Stimulated activated CD8-positive, alpha-beta memory T cell treated with anti-CD3 and anti-CD28 coated beads, Interleukin-12 subunit alpha, Interleukin-12 subunit beta, amount 100 ng/mL, for 1 hour (primary cell): ENCODE measurements around the gene LEFTY1.
"Not testable (repeated sequence)": the region's sequence is repeated elsewhere in the genome, so short reads cannot be mapped to it uniquely, and the experiment has no call there.

ENCODE experiments used
- DNase-seq: peaks from one replicate; pipeline ENCODE4 v3.0.0-alpha.2; 2020; ENCODE audit warnings: low read depth

The LEFTY1 gene

GRCh38 chr1:225888898-225889601, at the start of gene LEFTY1:
Gene LEFTY1, minus strand, starts transcription at chr1:225889146. Its CDS starts 80 bp downstream, at chr1:225889066.
- no peak for DNase-seq

DNA sequence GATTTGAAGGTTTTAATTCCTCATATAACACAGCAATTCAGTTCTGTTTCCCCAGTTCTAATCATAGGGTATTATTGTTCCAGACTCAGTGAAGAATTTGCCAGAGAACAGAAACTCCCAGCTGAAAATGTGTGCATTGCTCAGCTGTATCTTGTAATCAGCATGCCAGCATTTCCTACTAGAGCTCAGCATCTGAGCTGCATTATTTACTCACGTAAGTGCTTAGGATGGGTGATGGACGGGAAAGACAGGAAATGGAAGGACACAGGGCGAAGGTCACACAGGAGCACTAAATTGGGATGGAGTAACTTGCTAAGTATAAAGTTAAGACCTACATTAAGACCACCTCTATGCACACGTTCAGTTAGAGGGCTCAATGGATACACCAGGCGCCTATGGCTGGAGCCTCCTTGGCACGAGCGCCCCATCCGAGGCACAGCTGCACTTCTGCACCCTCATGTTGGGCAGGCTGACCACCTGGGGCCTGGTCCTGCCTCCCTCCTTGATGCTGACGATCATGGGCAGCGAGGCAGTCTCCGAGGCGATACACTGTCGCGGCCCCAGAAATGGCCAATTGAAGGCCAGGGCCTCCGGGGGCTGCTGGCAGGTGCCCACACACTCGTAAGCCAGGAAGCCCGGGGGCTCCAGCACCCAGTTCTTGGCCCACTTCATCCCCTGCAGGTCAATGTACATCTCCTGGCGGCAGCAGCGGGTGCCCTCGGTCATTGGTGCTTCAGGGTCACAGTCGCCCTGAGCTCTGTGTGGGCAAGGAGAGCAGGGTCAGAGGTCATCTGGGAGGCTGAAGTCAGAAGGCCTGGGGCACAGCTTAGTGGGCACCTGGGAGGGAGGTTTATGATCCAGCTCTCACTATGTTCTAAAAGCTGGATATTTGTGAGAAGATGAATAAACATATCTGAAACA, 48.4 kb upstream of the LEFTY1 start:
- DNase-seq = no peak

GRCh38 chr1:225936523-225936922, 47.6 kb upstream of the LEFTY1 start:
- no peak for DNase-seq

- not testable (repeated sequence) for DNase-seq
Measured at GRCh38 chr1:225936086-225936485, 47.1 kb upstream of the LEFTY1 start.

- DNase-seq = no peak
Measured at GRCh38 chr1:225934711-225935110, 45.8 kb upstream of the LEFTY1 start.

DNA sequence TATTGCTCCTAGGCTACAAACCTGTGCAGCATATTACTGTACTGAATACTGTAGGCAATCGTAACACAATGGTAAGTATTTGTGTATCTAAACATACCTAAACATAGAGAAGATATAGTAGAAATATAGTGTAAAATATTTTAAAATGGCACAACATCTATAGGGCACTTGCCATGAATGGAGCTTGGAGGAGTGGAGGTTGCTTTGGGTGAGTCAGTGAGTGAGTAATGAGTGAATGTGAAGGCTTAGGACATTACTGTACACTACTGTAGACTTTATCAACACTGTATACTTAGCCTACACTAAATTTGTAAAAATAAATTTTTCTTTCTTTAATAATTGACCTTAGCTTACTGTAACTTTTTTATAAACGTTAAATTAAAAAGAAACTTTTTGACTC, 44.1 kb upstream of the LEFTY1 start:
- DNase-seq = no peak

GRCh38 chr1:225931270-225932136, 42.6 kb upstream of the LEFTY1 start:
- no peak for DNase-seq

- DNase-seq = no peak
Measured at GRCh38 chr1:225930566-225930965, 41.6 kb upstream of the LEFTY1 start.

GRCh38 chr1:225929462-225929861, 40.5 kb upstream of the LEFTY1 start:
- not testable (repeated sequence) for DNase-seq

- no peak for DNase-seq
Measured at GRCh38 chr1:225928186-225929175, 39.5 kb upstream of the LEFTY1 start.

DNA sequence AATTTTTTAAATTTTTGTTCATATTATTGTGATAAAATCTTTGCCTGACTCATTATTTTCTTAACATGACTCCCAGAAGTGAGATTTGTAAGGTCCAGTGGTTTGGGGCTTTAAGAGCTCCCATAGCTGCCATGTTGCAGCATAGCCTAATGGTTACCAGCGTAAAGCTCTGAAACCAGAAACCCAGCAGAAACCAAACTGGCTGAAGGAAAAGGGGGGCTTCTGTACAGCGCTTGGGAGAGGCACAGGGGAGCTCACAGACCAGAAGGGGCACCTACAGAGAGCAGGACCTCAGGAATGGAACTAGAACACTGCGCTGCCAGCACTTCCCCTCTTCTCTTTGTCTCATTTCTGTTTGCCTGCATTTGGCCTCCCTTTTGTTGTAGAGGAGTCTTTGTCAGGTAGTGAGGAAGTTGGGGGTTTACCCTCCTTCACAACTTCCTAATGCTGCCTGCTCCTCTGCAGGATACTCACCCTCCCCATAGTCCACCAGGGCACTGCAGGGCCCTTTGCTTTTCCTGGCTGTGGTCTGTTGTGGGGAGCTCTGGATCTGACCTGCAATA, 37.7 kb upstream of the LEFTY1 start:
- no peak for DNase-seq

DNA sequence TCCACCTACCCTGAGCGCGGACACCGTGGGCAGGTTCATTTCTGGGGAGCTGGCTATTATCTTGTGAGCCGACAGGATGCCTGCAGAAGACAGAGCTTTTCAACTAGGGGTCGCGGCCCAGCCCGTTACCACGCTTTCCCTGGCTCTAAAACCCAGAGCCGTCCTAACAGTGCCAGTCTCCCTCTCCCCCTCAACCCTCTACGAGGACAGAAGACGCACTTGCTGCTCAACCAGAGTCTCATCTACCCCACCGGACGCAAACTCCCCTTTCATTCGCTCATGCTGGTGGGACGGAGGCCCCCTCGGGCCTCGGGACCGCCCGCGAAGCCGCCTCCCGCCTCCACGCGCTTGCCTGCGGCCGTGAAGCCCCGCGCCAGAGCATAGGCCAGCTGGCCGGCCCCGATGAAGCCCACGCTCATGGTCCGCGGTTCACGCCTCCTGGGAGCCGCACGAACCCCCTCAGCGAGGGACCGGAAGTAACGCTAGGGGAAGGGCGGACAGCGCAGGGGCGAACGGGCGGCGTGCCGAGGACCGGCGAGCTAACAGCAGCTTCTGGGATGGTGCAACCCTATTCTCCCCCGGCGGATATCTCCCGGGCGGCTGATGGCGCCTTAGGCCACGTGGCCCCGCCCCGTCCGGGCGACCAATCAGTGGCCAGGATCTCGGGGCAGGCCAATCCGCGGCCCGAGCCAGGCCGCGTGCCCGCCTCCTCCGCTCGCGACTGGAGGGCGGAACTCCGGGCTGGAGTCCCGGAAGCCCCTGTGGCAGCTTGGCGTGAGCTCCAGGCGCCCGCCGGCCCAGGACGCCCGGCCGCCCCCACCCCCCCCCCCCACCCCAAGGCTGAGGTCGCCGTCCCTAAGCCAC, 35.0 kb upstream of the LEFTY1 start, which contains the start of gene PYCR2:
PYCR2 (minus strand) TSS at position 559 of the 864 bp plus-strand sequence; CDS start at position 419, 140 bp downstream.
- DNase-seq = peak; percentile 85

DNA sequence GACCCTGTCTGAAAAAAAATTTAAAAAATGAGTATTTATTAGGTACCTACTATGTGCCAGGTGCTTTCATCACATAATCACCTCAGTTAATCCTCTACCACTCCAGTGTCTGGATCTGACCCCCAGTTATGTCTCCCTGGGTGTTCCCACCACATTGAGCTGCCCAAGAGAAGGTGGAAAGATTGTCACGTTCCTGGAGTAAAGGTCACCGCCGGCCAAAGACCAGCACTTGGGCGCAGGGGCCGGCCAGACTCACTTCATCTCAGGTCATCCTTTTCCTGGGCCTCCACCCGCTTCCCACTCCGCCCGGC, 34.4 kb upstream of the LEFTY1 start:
- no peak for DNase-seq

- no peak for DNase-seq
Measured at GRCh38 chr1:225921734-225922709, 33.1 kb upstream of the LEFTY1 start.

DNA sequence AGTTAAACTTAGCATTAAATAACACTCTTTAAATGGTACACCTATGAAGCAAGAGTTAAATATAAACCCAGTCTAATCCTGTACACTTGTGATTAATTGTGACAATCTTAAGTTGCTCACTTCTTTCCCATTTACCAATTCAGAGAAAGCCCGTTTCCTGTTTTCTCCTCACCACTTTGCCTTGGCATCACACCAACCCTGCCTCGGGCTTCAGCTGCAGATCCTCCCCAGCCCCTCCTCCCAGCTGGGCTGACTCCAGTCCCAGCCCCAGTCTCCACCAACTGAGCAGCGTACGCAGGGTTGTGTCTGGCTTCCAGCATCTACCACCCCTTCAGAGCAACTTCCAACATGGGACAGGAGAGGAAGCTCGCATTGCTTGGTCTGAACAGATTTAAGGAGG, 31.0 kb upstream of the LEFTY1 start:
- DNase-seq = no peak

DNA sequence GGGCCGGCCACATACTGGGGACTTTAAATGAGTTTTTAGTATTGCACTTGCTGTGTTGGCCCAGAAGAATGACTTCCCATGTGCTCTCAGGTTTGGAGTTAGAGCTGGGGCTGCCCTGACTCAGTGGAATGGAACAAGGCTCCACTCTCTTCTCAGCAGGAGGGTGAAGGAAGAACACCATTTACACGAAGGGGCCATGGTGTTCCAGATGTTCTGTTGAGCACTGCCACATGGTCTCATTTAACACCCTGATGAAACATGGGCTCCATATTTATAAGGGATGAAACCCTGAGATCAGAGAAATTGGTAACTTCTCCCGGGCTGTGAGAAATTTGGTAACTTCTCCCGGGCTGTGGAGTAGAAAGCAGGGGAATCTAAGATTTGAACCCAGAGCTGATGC, 29.3 kb upstream of the LEFTY1 start:
- DNase-seq = no peak

DNA sequence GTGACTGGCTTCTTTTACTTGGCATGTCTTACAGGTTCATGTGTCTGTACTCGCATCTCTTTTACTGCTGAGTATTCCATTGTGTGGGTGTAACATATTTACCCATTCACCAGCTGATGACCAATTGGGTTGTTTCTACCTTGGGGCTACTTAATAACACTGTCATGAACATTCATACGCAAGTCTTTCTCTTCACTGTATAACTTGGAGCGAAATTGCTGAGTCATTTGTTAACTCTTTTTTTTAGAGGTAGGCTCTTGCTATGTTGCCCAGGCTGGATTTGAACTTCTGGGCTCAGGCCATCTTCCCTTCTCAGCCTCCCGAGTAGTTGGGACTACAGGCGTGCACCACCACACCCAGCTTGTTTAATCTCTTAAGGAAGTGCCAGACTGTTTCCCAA, 28.6 kb upstream of the LEFTY1 start:
- no peak for DNase-seq

DNA sequence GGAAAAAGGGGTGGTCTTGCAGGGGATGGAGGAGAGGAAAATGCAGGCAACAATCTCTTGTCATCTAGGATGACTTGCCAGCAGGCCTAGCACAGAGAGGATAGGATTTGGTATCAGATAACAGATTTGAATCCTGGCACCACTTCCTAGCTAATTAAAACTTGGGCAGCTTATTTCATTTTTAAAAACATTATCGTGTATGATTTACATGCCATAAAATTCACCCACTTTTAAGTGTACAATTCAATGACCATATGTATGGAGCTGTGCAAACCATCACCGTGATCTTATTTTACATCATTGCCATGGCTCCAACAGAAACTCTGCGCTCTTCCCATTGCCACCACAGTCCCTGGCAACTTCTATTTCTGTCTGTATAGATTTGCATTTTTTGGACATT, 28.2 kb upstream of the LEFTY1 start:
- DNase-seq = no peak
